ENCODE measurements around the gene GPR18. TPM values are rescaled to one million over a fixed set of nuclear protein-coding genes. Genes with fewer than 3 reads are reported as not detected.

GPR18 gene
- total RNA-seq, 4 donors from 2014 or later: 1.1 to 2.1 TPM; not detected in 2

DNA sequence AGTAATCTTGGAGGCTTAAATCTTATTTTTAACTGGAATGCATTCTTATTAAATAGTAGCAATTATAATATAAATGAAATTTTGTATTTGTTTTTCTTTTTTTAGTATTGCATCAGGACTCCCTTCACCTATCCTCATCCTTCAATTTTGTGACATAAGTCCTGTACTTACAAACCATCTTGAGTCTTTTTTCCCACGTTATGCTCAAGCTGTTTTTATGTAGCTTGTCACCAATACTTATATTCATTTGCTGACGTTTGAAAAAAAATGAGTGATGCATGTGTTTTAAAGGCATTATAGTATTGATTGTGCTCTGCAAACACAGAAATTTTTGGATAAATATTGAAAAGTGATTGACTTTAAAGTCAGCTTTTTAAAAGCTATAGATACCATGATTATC is 888 bp downstream of the GPR18 start:
- TF ChIP-seq, protein P1, sequence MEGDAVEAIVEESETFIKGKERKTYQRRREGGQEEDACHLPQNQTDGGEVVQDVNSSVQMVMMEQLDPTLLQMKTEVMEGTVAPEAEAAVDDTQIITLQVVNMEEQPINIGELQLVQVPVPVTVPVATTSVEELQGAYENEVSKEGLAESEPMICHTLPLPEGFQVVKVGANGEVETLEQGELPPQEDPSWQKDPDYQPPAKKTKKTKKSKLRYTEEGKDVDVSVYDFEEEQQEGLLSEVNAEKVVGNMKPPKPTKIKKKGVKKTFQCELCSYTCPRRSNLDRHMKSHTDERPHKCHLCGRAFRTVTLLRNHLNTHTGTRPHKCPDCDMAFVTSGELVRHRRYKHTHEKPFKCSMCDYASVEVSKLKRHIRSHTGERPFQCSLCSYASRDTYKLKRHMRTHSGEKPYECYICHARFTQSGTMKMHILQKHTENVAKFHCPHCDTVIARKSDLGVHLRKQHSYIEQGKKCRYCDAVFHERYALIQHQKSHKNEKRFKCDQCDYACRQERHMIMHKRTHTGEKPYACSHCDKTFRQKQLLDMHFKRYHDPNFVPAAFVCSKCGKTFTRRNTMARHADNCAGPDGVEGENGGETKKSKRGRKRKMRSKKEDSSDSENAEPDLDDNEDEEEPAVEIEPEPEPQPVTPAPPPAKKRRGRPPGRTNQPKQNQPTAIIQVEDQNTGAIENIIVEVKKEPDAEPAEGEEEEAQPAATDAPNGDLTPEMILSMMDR (IDR thresholded peaks at IDR 0.05): no peak
- TF ChIP-seq POLR2A (IDR thresholded peaks at IDR 0.05): no peak
- no peaks in the 10 kb centered on the region for H3K9me3 ChIP-seq
- intact Hi-C loops (cut with DNase I; ENCODE audit: low total_unique reads): no loop called here
- H3K27me3 ChIP-seq: no peaks in the 10 kb centered on the region
- DNase-seq: no peak
- H3K27ac ChIP-seq: no peak overlapping the region
- no peaks in the 10 kb centered on the region for H3K4me1 ChIP-seq
- no peaks in the 10 kb centered on the region for H3K36me3 ChIP-seq
- H3K4me3 ChIP-seq: no peak overlapping the region

DNA sequence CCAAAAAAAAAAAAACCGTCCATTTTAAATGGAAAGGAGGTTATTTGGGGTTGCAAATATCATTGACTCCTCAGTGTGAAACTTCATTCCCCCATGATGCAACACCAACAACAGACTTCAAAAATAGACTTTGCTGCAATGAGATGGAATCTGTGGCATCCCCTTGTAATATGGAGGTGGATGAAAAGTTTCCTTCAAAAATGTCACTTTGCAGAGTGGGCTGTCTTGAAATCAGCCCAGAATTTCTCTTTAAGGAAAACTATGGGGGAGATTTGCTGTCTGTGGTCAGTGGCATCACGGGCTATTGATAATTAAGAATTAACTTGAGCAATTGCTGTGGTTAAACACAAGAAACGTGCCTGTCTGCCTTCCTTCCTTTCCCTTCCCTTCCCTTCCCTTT is 1.5 kb downstream of the GPR18 start:
- intact Hi-C loops (cut with DNase I; ENCODE audit: low total_unique reads): no loop called here

DNA sequence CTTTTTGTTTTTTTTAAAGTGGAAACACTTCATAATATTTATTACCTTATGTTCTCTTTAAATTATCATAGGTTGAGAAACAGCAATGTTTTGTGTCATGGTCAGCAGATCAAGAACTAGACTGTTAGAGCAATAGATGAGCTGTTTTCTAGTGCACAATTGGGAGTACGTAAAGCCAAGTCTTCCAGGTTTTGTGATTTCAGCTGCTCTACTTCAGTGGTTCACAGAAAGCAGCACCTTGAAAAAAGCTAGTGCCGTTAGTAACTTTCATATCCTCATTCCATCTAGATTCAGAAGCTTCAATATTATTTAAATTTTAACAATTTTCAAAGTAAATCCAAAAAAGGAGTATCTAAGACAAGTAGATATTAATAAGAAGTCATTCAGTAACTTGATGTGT is 1.9 kb downstream of the GPR18 start:
- no peak overlapping the region for H3K27ac ChIP-seq
- TF ChIP-seq, protein P1 (IDR thresholded peaks at IDR 0.05): no peak
- no peak for TF ChIP-seq POLR2A (IDR thresholded peaks at IDR 0.05)
- no peak for DNase-seq
- H3K9me3 ChIP-seq: no peaks in the 10 kb centered on the region
- intact Hi-C loops (cut with DNase I; ENCODE audit: low total_unique reads): no loop called here
- no peaks in the 10 kb centered on the region for H3K27me3 ChIP-seq
- no peak overlapping the region for H3K4me3 ChIP-seq
- no peaks in the 10 kb centered on the region for H3K36me3 ChIP-seq
- H3K4me1 ChIP-seq: no peaks in the 10 kb centered on the region

More for the DNA sequence above, 1.5 kb downstream of the GPR18 start:
- TF ChIP-seq, protein P1 (IDR thresholded peaks at IDR 0.05): no peak
- no peak for TF ChIP-seq POLR2A (IDR thresholded peaks at IDR 0.05)
- no peak for DNase-seq
- Histone ChIP-seq H3K27ac (no peak overlapping the region), H3K4me1 (no peaks in the 10 kb centered on the region), H3K27me3 (no peaks in the 10 kb centered on the region), H3K4me3 (no peak overlapping the region), H3K9me3 (no peaks in the 10 kb centered on the region), H3K36me3 (no peaks in the 10 kb centered on the region)

DNA sequence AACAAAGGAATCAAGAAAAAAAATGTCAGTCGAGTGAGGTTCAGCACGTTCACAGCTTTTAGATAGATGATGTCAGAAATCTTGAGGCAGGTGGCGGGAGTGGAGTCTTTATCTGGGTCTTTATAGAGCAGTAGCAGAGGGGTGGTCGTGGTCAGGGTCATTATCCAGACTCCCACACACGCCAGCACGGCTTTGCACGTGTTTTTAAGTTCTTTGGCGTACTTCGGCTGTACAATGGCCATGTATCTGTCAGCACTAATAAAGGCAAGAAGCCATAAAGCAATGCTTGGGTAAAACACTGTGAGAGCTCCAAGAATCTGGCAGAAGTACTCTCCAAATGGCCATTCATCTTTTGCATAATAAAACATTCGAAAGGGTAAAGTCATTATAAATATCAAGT is 2.9 kb downstream of the GPR18 start:
- Histone ChIP-seq H3K4me3 (no peak overlapping the region), H3K9me3 (no peaks in the 10 kb centered on the region), H3K27ac (no peak overlapping the region), H3K36me3 (no peaks in the 10 kb centered on the region), H3K4me1 (no peaks in the 10 kb centered on the region), H3K27me3 (no peaks in the 10 kb centered on the region)
- TF ChIP-seq, protein P1 (IDR thresholded peaks at IDR 0.05): no peak
- no peak for TF ChIP-seq POLR2A (IDR thresholded peaks at IDR 0.05)
- DNase-seq: no peak
- intact Hi-C loops (cut with DNase I; ENCODE audit: low total_unique reads): no loop called here

DNA sequence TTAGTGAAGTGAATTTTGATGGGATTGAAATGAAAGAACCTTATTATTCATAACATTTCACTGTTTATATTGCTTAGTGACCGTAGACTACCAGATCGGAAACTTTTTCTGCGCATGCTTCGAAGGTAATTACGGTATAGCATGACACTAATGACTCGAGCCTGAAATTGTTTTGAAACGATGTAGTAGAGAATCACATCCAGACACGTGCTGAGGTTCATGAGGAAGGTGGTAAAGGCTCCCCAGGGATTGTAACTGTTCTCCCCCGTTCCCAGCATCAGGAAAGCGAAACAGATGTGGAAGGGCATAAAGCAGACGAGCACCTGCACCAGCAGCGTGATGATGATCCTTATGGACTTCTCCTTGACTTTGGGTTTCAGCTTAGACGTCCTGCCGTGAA is 3.3 kb downstream of the GPR18 start:
- no peak for DNase-seq
- no peak overlapping the region for H3K4me3 ChIP-seq
- no peaks in the 10 kb centered on the region for H3K36me3 ChIP-seq
- no peak overlapping the region for H3K27ac ChIP-seq
- H3K9me3 ChIP-seq: no peaks in the 10 kb centered on the region
- no peak for TF ChIP-seq POLR2A (IDR thresholded peaks at IDR 0.05)
- TF ChIP-seq, protein P1 (IDR thresholded peaks at IDR 0.05): no peak
- H3K4me1 ChIP-seq: no peaks in the 10 kb centered on the region
- intact Hi-C loops (cut with DNase I; ENCODE audit: low total_unique reads): no loop called here
- no peaks in the 10 kb centered on the region for H3K27me3 ChIP-seq

Data from uterus (tissue), 4 donors.